Calu3 (cell line): ENCODE results near the gene LMO2. TPM values are rescaled to one million over a fixed set of nuclear protein-coding genes. Genes with fewer than 3 reads are reported as not detected.

ENCODE experiments used
- BruUV-seq: library from RNA; stranded (reverse); fragments of 400-500 nt; replicated peaks from 2 replicates; lab custom pipeline; 2021; lab: Mats Ljungman, UMichigan
- CTCF ChIA-PET: fragments of 300-600 bp; sonication (Branson Sonifier 250); formaldehyde crosslinking; loops from one replicate; lab custom pipeline; 2022; ENCODE audit warnings: antibody characterized with exemption; lab: Charles Lee
- DNase-seq: peaks from one replicate; pipeline ENCODE4 v3.0.0; 2022
- H3K27ac Mint-ChIP-seq: one replicate; pipeline ENCODE4 v1.8.0; 2022; ENCODE audit warnings: mixed read lengths; ENCODE audit not compliant: unreplicated experiment
- H3K27me3 Mint-ChIP-seq: one replicate; pipeline ENCODE4 v1.8.0; 2022; ENCODE audit warnings: mixed read lengths; ENCODE audit not compliant: unreplicated experiment
- H3K36me3 Mint-ChIP-seq: one replicate; pipeline ENCODE4 v1.8.0; 2022; ENCODE audit warnings: mild to moderate bottlenecking, moderate library complexity, mixed read lengths; ENCODE audit not compliant: insufficient read depth, unreplicated experiment
- H3K4me1 Mint-ChIP-seq: one replicate; pipeline ENCODE4 v1.8.0; 2022; ENCODE audit warnings: mild to moderate bottlenecking, low read depth, mixed read lengths; ENCODE audit not compliant: unreplicated experiment
- H3K4me3 Mint-ChIP-seq: one replicate; pipeline ENCODE4 v1.8.0; 2022; ENCODE audit warnings: mild to moderate bottlenecking, low read depth, moderate library complexity, mixed read lengths; ENCODE audit not compliant: unreplicated experiment
- H3K9me3 Mint-ChIP-seq: one replicate; pipeline ENCODE4 v1.8.0; 2022; ENCODE audit warnings: low read depth, mixed read lengths; ENCODE audit not compliant: unreplicated experiment
- intact Hi-C: fragments of 100-400 bp; cut with micrococcal nuclease; formaldehyde crosslinking; loops from one replicate; pipeline ENCODE4 v1.10.0; 2022; ENCODE audit not compliant: unreplicated experiment
- total RNA-seq: library from RNA; stranded (reverse); gene quantifications from 2 replicates; pipeline ENCODE4 v1.2.3, GENCODE V29; 2022
- TF ChIP-seq, protein P1 (sequence below): fragments of 200-600 bp; IDR thresholded peaks from one replicate; pipeline ENCODE4 v1.8.0; 2022; ENCODE audit warnings: antibody characterized with exemption; ENCODE audit not compliant: unreplicated experiment

The LMO2 gene
- total RNA-seq, 1 experiment from 2014 or later: 0.38 TPM

- Mint-ChIP-seq H3K4me1 (no peaks in the 10 kb centered on the region), H3K27me3 (peaks cover 71% of the 10 kb centered on the region), H3K27ac (no peak overlapping the region), H3K9me3 (no peaks in the 10 kb centered on the region), H3K36me3 (no peaks in the 10 kb centered on the region), H3K4me3 (no peak overlapping the region)
- TF ChIP-seq, protein P1, sequence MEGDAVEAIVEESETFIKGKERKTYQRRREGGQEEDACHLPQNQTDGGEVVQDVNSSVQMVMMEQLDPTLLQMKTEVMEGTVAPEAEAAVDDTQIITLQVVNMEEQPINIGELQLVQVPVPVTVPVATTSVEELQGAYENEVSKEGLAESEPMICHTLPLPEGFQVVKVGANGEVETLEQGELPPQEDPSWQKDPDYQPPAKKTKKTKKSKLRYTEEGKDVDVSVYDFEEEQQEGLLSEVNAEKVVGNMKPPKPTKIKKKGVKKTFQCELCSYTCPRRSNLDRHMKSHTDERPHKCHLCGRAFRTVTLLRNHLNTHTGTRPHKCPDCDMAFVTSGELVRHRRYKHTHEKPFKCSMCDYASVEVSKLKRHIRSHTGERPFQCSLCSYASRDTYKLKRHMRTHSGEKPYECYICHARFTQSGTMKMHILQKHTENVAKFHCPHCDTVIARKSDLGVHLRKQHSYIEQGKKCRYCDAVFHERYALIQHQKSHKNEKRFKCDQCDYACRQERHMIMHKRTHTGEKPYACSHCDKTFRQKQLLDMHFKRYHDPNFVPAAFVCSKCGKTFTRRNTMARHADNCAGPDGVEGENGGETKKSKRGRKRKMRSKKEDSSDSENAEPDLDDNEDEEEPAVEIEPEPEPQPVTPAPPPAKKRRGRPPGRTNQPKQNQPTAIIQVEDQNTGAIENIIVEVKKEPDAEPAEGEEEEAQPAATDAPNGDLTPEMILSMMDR: no peak
- BruUV-seq: no TSS peak
- DNase-seq: no peak
- intact Hi-C loops: no loop called here
- CTCF ChIA-PET: interaction anchor here (1.2 kb wide), 1 partner anchor 22 kb away, joined by 3 read pairs; no protein-coding TSS in a partner anchor
Measured at GRCh38 chr11:33895752-33896137, 3.9 kb upstream of the LMO2 start.

- TF ChIP-seq, protein P1: no peak
- Mint-ChIP-seq H3K9me3 (no peaks in the 10 kb centered on the region), H3K36me3 (no peaks in the 10 kb centered on the region), H3K4me1 (no peaks in the 10 kb centered on the region), H3K4me3 (no peak overlapping the region), H3K27ac (no peak overlapping the region), H3K27me3 (peaks cover 58% of the 10 kb centered on the region)
- CTCF ChIA-PET: interaction anchor here (0.6 to 1.2 kb wide), 3 partner anchors 23 to 93 kb away, joined by 3 read pairs; no protein-coding TSS in a partner anchor
- no peak for DNase-seq
- intact Hi-C loops: no loop called here
- BruUV-seq: no TSS peak
Measured at GRCh38 chr11:33894398-33894746, 2.5 kb upstream of the LMO2 start.

DNA sequence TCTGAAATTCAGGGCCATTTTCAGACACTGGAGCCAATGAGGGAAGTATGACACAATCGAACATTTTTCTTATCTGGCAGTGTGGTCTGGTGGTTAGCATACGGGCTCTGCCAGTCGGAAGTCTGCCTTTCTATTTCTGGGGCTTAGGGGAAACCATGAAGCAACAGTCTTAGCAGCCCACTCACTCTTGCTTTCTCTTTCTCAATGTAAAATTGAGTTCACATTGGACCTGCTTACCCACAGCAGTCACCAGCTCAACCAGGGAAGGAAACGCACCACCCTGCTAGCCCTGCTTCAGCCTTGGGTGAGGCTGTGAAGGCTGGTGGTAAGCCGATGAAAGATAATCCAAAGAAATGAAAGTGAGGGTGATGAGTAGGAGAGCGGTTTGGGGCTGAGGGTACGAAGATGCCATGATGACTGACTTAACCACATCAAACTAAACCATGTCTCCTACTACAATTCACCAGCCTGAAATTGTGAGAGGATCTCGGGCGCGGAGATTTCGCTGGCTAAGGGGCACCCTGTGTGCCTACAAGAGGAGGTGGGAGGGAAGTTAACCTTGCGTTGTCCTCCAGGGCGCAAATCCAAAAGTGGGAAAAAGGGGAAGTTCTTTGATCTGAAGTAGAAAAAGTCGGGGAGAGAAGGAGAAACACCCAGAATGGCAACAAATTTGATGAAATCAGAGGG, 2.0 kb upstream of the LMO2 start:
- Mint-ChIP-seq H3K36me3 (no peaks in the 10 kb centered on the region), H3K4me1 (no peaks in the 10 kb centered on the region)
- intact Hi-C loops: no loop called here

GRCh38 chr11:33892906-33893594, 1.2 kb upstream of the LMO2 start:
- H3K9me3 Mint-ChIP-seq: no peaks in the 10 kb centered on the region
- no TSS peak for BruUV-seq
- intact Hi-C loops: no loop called here

More for the DNA sequence above, 2.0 kb upstream of the LMO2 start:
- TF ChIP-seq, protein P1: no peak
- DNase-seq: no peak
- Mint-ChIP-seq H3K9me3 (no peaks in the 10 kb centered on the region), H3K4me3 (no peak overlapping the region), H3K27me3 (peaks cover 61% of the 10 kb centered on the region), H3K27ac (no peak overlapping the region)
- CTCF ChIA-PET: no interaction called here
- BruUV-seq: no TSS peak

More at GRCh38 chr11:33892906-33893594, 1.2 kb upstream of the LMO2 start:
- peaks cover 69% of the 10 kb centered on the region for H3K27me3 Mint-ChIP-seq
- TF ChIP-seq, protein P1: no peak
- CTCF ChIA-PET: no interaction called here
- no peaks in the 10 kb centered on the region for H3K4me1 Mint-ChIP-seq
- no peak overlapping the region for H3K4me3 Mint-ChIP-seq
- DNase-seq: no peak
- H3K36me3 Mint-ChIP-seq: no peaks in the 10 kb centered on the region
- H3K27ac Mint-ChIP-seq: no peak overlapping the region
